ENCODE data around the gene ECHS1. TPM values are rescaled to one million over a fixed set of nuclear protein-coding genes. Genes with fewer than 3 reads are reported as not detected.

ECHS1 gene
- total RNA-seq, 1 experiment from 2014 or later: 37.3 TPM

- Histone ChIP-seq H3K9me2 (replicated peaks; ENCODE audit: insufficient read depth, low read length) (no peaks in the 10 kb centered on the region), H3K4me3 (ENCODE audit: low read length) (no peak overlapping the region), H3K36me3 (ENCODE audit: insufficient read depth, low read length) (no peaks in the 10 kb centered on the region), H3K4me2 (ENCODE audit: low read depth, low read length, poor library complexity, severe bottlenecking) (no peak overlapping the region), H3K9me3 (ENCODE audit: low read length) (no peaks in the 10 kb centered on the region), H3K27me3 (ENCODE audit: low read length) (no peaks in the 10 kb centered on the region), H3K27ac (ENCODE audit: low read length) (no peak overlapping the region), H3K4me1 (ENCODE audit: low read length) (peaks cover 5% of the 10 kb centered on the region; the same call in 1 of the 2 replicates), H3K9ac (ENCODE audit: low read length) (no peak overlapping the region), H3K79me2 (ENCODE audit: low read length) (no peaks in the 10 kb centered on the region), H2AFZ (ENCODE audit: low read length) (no peak overlapping the region), H4K20me1 (ENCODE audit: insufficient read depth, low read depth, low read length) (no peaks in the 10 kb centered on the region)
- no peak for DNase-seq
Measured at GRCh38 chr10:133354672-133355240, 18.4 kb downstream of the ECHS1 start.

GRCh38 chr10:133353988-133354605, 19.1 kb downstream of the ECHS1 start:
- no peak for DNase-seq
- H4K20me1 ChIP-seq (ENCODE audit: insufficient read depth, low read depth, low read length): no peaks in the 10 kb centered on the region
- H3K4me1 ChIP-seq (ENCODE audit: low read length): peaks cover 5% of the 10 kb centered on the region; the same call in 1 of the 2 replicates
- H3K4me2 ChIP-seq (ENCODE audit: low read depth, low read length, poor library complexity, severe bottlenecking): no peak overlapping the region
- H3K36me3 ChIP-seq (ENCODE audit: insufficient read depth, low read length): no peaks in the 10 kb centered on the region
- H3K9me3 ChIP-seq (ENCODE audit: low read length): no peaks in the 10 kb centered on the region
- no peak overlapping the region for H3K4me3 ChIP-seq (ENCODE audit: low read length)
- no peak overlapping the region for H3K27ac ChIP-seq (ENCODE audit: low read length)
- no peak overlapping the region for H3K9ac ChIP-seq (ENCODE audit: low read length)
- no peaks in the 10 kb centered on the region for H3K79me2 ChIP-seq (ENCODE audit: low read length)
- no peak overlapping the region for H2AFZ ChIP-seq (ENCODE audit: low read length)
- H3K27me3 ChIP-seq (ENCODE audit: low read length): no peaks in the 10 kb centered on the region
- no peaks in the 10 kb centered on the region for H3K9me2 ChIP-seq (replicated peaks; ENCODE audit: insufficient read depth, low read length)

- H3K4me1 ChIP-seq (ENCODE audit: low read length): peaks cover 5% of the 10 kb centered on the region; the same call in 1 of the 2 replicates
- H3K79me2 ChIP-seq (ENCODE audit: low read length): no peaks in the 10 kb centered on the region
- no peak overlapping the region for H3K4me3 ChIP-seq (ENCODE audit: low read length)
- no peak overlapping the region for H3K27ac ChIP-seq (ENCODE audit: low read length)
- no peaks in the 10 kb centered on the region for H3K9me3 ChIP-seq (ENCODE audit: low read length)
- H2AFZ ChIP-seq (ENCODE audit: low read length): no peak overlapping the region
- H3K9me2 ChIP-seq (replicated peaks; ENCODE audit: insufficient read depth, low read length): no peaks in the 10 kb centered on the region
- no peak overlapping the region for H3K9ac ChIP-seq (ENCODE audit: low read length)
- H3K27me3 ChIP-seq (ENCODE audit: low read length): no peaks in the 10 kb centered on the region
- DNase-seq: no peak
- no peaks in the 10 kb centered on the region for H4K20me1 ChIP-seq (ENCODE audit: insufficient read depth, low read depth, low read length)
- no peak overlapping the region for H3K4me2 ChIP-seq (ENCODE audit: low read depth, low read length, poor library complexity, severe bottlenecking)
- no peaks in the 10 kb centered on the region for H3K36me3 ChIP-seq (ENCODE audit: insufficient read depth, low read length)
Measured at GRCh38 chr10:133353202-133353959, 19.8 kb downstream of the ECHS1 start.

GRCh38 chr10:133351408-133352318, 21.5 kb downstream of the ECHS1 start:
- Histone ChIP-seq H3K9me3 (ENCODE audit: low read length) (no peaks in the 10 kb centered on the region), H4K20me1 (ENCODE audit: insufficient read depth, low read depth, low read length) (no peaks in the 10 kb centered on the region), H3K27me3 (ENCODE audit: low read length) (no peaks in the 10 kb centered on the region), H3K9ac (ENCODE audit: low read length) (no peak overlapping the region), H3K4me2 (ENCODE audit: low read depth, low read length, poor library complexity, severe bottlenecking) (no peak overlapping the region), H3K79me2 (ENCODE audit: low read length) (no peaks in the 10 kb centered on the region), H3K27ac (ENCODE audit: low read length) (no peak overlapping the region), H3K9me2 (replicated peaks; ENCODE audit: insufficient read depth, low read length) (no peaks in the 10 kb centered on the region), H3K4me3 (ENCODE audit: low read length) (no peak overlapping the region), H3K4me1 (ENCODE audit: low read length) (no peaks in the 10 kb centered on the region), H2AFZ (ENCODE audit: low read length) (no peak overlapping the region), H3K36me3 (ENCODE audit: insufficient read depth, low read length) (no peaks in the 10 kb centered on the region)
- no peak for DNase-seq

- no peaks in the 10 kb centered on the region for H3K4me1 ChIP-seq (ENCODE audit: low read length)
- H4K20me1 ChIP-seq (ENCODE audit: insufficient read depth, low read depth, low read length): no peaks in the 10 kb centered on the region
- H3K36me3 ChIP-seq (ENCODE audit: insufficient read depth, low read length): no peaks in the 10 kb centered on the region
- no peaks in the 10 kb centered on the region for H3K9me3 ChIP-seq (ENCODE audit: low read length)
- DNase-seq: no peak
- H3K9ac ChIP-seq (ENCODE audit: low read length): no peak overlapping the region
- no peak overlapping the region for H3K4me2 ChIP-seq (ENCODE audit: low read depth, low read length, poor library complexity, severe bottlenecking)
- no peak overlapping the region for H3K27ac ChIP-seq (ENCODE audit: low read length)
- no peaks in the 10 kb centered on the region for H3K27me3 ChIP-seq (ENCODE audit: low read length)
- no peak overlapping the region for H2AFZ ChIP-seq (ENCODE audit: low read length)
- no peaks in the 10 kb centered on the region for H3K79me2 ChIP-seq (ENCODE audit: low read length)
- no peak overlapping the region for H3K4me3 ChIP-seq (ENCODE audit: low read length)
- no peaks in the 10 kb centered on the region for H3K9me2 ChIP-seq (replicated peaks; ENCODE audit: insufficient read depth, low read length)
Measured at GRCh38 chr10:133350950-133351329, 22.2 kb downstream of the ECHS1 start.

- Histone ChIP-seq H2AFZ (ENCODE audit: low read length) (no peak overlapping the region), H3K4me3 (ENCODE audit: low read length) (no peak overlapping the region), H4K20me1 (ENCODE audit: insufficient read depth, low read depth, low read length) (no peaks in the 10 kb centered on the region), H3K9me2 (replicated peaks; ENCODE audit: insufficient read depth, low read length) (no peaks in the 10 kb centered on the region), H3K4me2 (ENCODE audit: low read depth, low read length, poor library complexity, severe bottlenecking) (no peak overlapping the region), H3K27ac (ENCODE audit: low read length) (no peak overlapping the region), H3K9ac (ENCODE audit: low read length) (no peak overlapping the region), H3K27me3 (ENCODE audit: low read length) (no peaks in the 10 kb centered on the region), H3K79me2 (ENCODE audit: low read length) (no peaks in the 10 kb centered on the region), H3K36me3 (ENCODE audit: insufficient read depth, low read length) (no peaks in the 10 kb centered on the region), H3K9me3 (ENCODE audit: low read length) (no peaks in the 10 kb centered on the region), H3K4me1 (ENCODE audit: low read length) (no peaks in the 10 kb centered on the region)
- no peak for DNase-seq
Measured at GRCh38 chr10:133350283-133350949, 22.7 kb downstream of the ECHS1 start.

- Histone ChIP-seq H4K20me1 (ENCODE audit: insufficient read depth, low read depth, low read length) (no peaks in the 10 kb centered on the region), H3K79me2 (ENCODE audit: low read length) (no peaks in the 10 kb centered on the region), H3K9me2 (replicated peaks; ENCODE audit: insufficient read depth, low read length) (no peaks in the 10 kb centered on the region), H3K27ac (ENCODE audit: low read length) (no peak overlapping the region), H3K4me2 (ENCODE audit: low read depth, low read length, poor library complexity, severe bottlenecking) (no peak overlapping the region), H3K9ac (ENCODE audit: low read length) (no peak overlapping the region), H2AFZ (ENCODE audit: low read length) (no peak overlapping the region), H3K36me3 (ENCODE audit: insufficient read depth, low read length) (no peaks in the 10 kb centered on the region), H3K4me3 (ENCODE audit: low read length) (no peak overlapping the region), H3K9me3 (ENCODE audit: low read length) (no peaks in the 10 kb centered on the region), H3K27me3 (ENCODE audit: low read length) (no peaks in the 10 kb centered on the region), H3K4me1 (ENCODE audit: low read length) (no peaks in the 10 kb centered on the region)
- DNase-seq: no peak
Measured at GRCh38 chr10:133349577-133350011, 23.6 kb downstream of the ECHS1 start.

Measured in Karpas-422 (cell line).